Activated T-helper 1 cell treated with anti-CD3 and anti-CD28 coated beads, Interleukin-2, amount 50 U/mL, for 16 hours (primary cell): ENCODE results near the gene GFER.

Experiments
- DNase-seq, 2 donors: peaks; one replicate each; pipeline ENCODE4 v3.0.0-alpha.2; 2020; ENCODE audit warnings: low read depth in 1 of 2, low spot score in 1 of 2

The GFER gene

GRCh38 chr16:1990351-1991134 lies 6.5 kb downstream of the GFER start:
- no peak for DNase-seq

- DNase-seq = no peak
Measured at GRCh38 chr16:1991135-1991551, 7.2 kb downstream of the GFER start.

- DNase-seq = no peak
Measured at GRCh38 chr16:1991588-1991947, 7.6 kb downstream of the GFER start.

- peak; percentile 95 to 97 for DNase-seq
Measured at GRCh38 chr16:1991948-1992703, 8.1 kb downstream of the GFER start.

- no peak for DNase-seq
Measured at GRCh38 chr16:1992704-1993317, 8.8 kb downstream of the GFER start.

GRCh38 chr16:1993731-1994131 lies 9.7 kb downstream of the GFER start:
- no peak for DNase-seq

- no peak for DNase-seq
Measured at GRCh38 chr16:1997494-1998359, 13.7 kb downstream of the GFER start.

GRCh38 chr16:1998360-1998835 lies 14.4 kb downstream of the GFER start:
- no peak for DNase-seq

- DNase-seq = no peak
Measured at GRCh38 chr16:1998852-1999801, 15.1 kb downstream of the GFER start.

- no peak for DNase-seq
Measured at GRCh38 chr16:1999866-2000514, 16.0 kb downstream of the GFER start.

- no peak for DNase-seq
Measured at GRCh38 chr16:2001035-2001434, 17.0 kb downstream of the GFER start.

- DNase-seq = no peak
Measured at GRCh38 chr16:2001456-2002355, 17.7 kb downstream of the GFER start.

GRCh38 chr16:2002406-2003230 lies 18.6 kb downstream of the GFER start:
- DNase-seq = no peak

- DNase-seq = no peak
Measured at GRCh38 chr16:2003231-2003826, 19.3 kb downstream of the GFER start.

GRCh38 chr16:2003827-2004641 lies 20.0 kb downstream of the GFER start:
- peak; percentile 68 to 80 for DNase-seq

GRCh38 chr16:2004795-2005517 lies 21.0 kb downstream of the GFER start:
- no peak for DNase-seq
